ENCODE results near the gene CNTNAP2. TPM values are rescaled to one million over a fixed set of nuclear protein-coding genes. Genes with fewer than 3 reads are reported as not detected.

The CNTNAP2 gene
- total RNA-seq, 2 experiments from 2014 or later = not detected

GRCh38 chr7:147161405-147161804 is 1044.8 kb downstream of the CNTNAP2 start:
- Mint-ChIP-seq H3K27ac (no peak overlapping the region), H3K4me3 (no peak overlapping the region), H3K4me1 (ENCODE audit: low read depth) (no peaks in the 10 kb centered on the region), H3K27me3 (ENCODE audit: low read depth) (no peaks in the 10 kb centered on the region), H3K36me3 (ENCODE audit: low read depth) (no peaks in the 10 kb centered on the region), H3K9me3 (ENCODE audit: insufficient read depth) (no peaks in the 10 kb centered on the region)
- DNase-seq (no peak), ATAC-seq (no peak)
- POLR2A ChIA-PET = no interaction called here
- CTCF ChIA-PET = no interaction called here

GRCh38 chr7:147170341-147171012 is 1053.9 kb downstream of the CNTNAP2 start:
- DNase-seq (no peak), ATAC-seq (no peak)
- H3K36me3 Mint-ChIP-seq (ENCODE audit: low read depth) = no peaks in the 10 kb centered on the region
- no peak overlapping the region for H3K27ac Mint-ChIP-seq
- ChIA-PET POLR2A (no interaction called here), CTCF (no interaction called here)
- peaks cover 5% of the 10 kb centered on the region for H3K9me3 Mint-ChIP-seq (ENCODE audit: insufficient read depth)
- H3K4me3 Mint-ChIP-seq = no peak overlapping the region
- no peaks in the 10 kb centered on the region for H3K27me3 Mint-ChIP-seq (ENCODE audit: low read depth)
- no peaks in the 10 kb centered on the region for H3K4me1 Mint-ChIP-seq (ENCODE audit: low read depth)

DNA sequence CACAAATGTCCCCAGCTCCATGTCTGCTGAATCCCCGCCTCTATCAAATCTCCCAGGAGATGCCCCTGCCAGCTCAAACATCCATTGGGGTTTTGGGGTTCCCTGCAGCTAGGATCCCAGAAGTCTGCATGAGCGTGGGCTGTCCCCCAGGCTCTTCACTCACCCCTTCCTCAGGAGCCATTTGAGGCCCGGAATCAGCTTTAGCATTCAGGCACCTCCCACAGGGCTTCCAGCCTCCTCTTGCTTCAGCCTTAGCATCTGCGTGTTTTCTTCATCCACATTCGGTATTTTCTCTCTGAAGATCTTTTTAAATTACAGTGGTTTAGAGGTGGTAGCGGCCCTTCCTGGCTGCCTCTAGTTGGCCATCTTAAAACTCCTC is 1054.4 kb downstream of the CNTNAP2 start:
- ATAC-seq = no peak
- no peaks in the 10 kb centered on the region for H3K4me1 Mint-ChIP-seq (ENCODE audit: low read depth)

GRCh38 chr7:147173883-147174282 is 1057.3 kb downstream of the CNTNAP2 start:
- H3K9me3 Mint-ChIP-seq (ENCODE audit: insufficient read depth) = peaks cover 19% of the 10 kb centered on the region

More for the DNA sequence above, 1054.4 kb downstream of the CNTNAP2 start:
- ChIA-PET POLR2A (no interaction called here), CTCF (no interaction called here)
- H3K4me3 Mint-ChIP-seq = no peak overlapping the region
- no peak for DNase-seq
- H3K27me3 Mint-ChIP-seq (ENCODE audit: low read depth) = no peaks in the 10 kb centered on the region
- peaks cover 5% of the 10 kb centered on the region for H3K9me3 Mint-ChIP-seq (ENCODE audit: insufficient read depth)
- no peaks in the 10 kb centered on the region for H3K36me3 Mint-ChIP-seq (ENCODE audit: low read depth)
- no peak overlapping the region for H3K27ac Mint-ChIP-seq

DNA sequence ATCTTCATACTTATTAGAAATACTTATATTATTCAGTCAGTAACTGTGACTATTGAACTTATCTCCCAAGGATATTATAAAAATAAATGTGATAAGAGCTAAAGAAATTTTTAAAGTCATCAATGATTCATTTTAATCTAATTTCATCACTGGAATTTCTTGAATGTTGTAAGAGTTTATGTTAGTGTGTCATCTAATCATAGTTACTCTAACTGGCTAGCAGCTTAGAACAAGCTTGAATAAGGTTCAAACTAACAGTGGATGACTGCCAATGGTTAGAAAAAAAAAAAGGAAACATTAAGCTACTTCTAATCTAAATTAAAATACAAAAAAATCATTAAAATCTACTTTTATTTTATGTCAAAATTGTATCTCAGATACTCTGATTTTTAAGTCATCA is 1066.3 kb downstream of the CNTNAP2 start:
- Mint-ChIP-seq H3K9me3 (ENCODE audit: insufficient read depth) (peaks cover 21% of the 10 kb centered on the region), H3K4me3 (no peak overlapping the region), H3K27ac (no peak overlapping the region), H3K4me1 (ENCODE audit: low read depth) (no peaks in the 10 kb centered on the region), H3K27me3 (ENCODE audit: low read depth) (no peaks in the 10 kb centered on the region), H3K36me3 (ENCODE audit: low read depth) (no peaks in the 10 kb centered on the region)
- ATAC-seq (no peak), DNase-seq (no peak)
- CTCF ChIA-PET = no interaction called here
- POLR2A ChIA-PET = no interaction called here

More at GRCh38 chr7:147173883-147174282, 1057.3 kb downstream of the CNTNAP2 start:
- POLR2A ChIA-PET = no interaction called here
- no peaks in the 10 kb centered on the region for H3K27me3 Mint-ChIP-seq (ENCODE audit: low read depth)
- H3K27ac Mint-ChIP-seq = no peak overlapping the region
- H3K36me3 Mint-ChIP-seq (ENCODE audit: low read depth) = no peaks in the 10 kb centered on the region
- H3K4me1 Mint-ChIP-seq (ENCODE audit: low read depth) = no peaks in the 10 kb centered on the region
- no peak for ATAC-seq
- no peak overlapping the region for H3K4me3 Mint-ChIP-seq
- DNase-seq = no peak
- CTCF ChIA-PET = no interaction called here

DNA sequence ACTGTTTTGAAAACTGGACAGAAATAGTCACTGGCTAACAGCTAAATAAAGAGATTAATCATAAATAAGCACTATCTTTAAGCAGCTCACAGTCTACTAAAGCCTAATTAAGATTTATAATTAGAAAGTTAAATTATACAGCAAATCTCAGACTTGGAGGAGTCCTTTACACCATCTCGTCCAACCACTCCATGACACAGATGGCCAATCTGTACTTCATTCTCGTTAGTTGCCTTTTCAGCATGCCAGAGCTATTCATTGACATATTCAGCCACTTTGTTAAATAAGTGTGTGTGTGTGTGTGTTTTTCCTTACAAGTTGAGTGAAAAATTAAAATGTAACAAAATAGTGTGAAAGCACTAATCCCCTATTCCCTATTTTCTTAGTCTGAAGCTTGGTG is 1066.7 kb downstream of the CNTNAP2 start:
- no peak overlapping the region for H3K4me3 Mint-ChIP-seq
- H3K27ac Mint-ChIP-seq = no peak overlapping the region
- H3K27me3 Mint-ChIP-seq (ENCODE audit: low read depth) = no peaks in the 10 kb centered on the region
- POLR2A ChIA-PET = no interaction called here
- peaks cover 17% of the 10 kb centered on the region for H3K9me3 Mint-ChIP-seq (ENCODE audit: insufficient read depth)
- CTCF ChIA-PET = no interaction called here
- H3K36me3 Mint-ChIP-seq (ENCODE audit: low read depth) = no peaks in the 10 kb centered on the region
- ATAC-seq = no peak
- H3K4me1 Mint-ChIP-seq (ENCODE audit: low read depth) = no peaks in the 10 kb centered on the region
- no peak for DNase-seq

- no peaks in the 10 kb centered on the region for H3K36me3 Mint-ChIP-seq (ENCODE audit: low read depth)
- no peak overlapping the region for H3K27ac Mint-ChIP-seq
- ATAC-seq (no peak), DNase-seq (no peak)
- H3K9me3 Mint-ChIP-seq (ENCODE audit: insufficient read depth) = peaks cover 15% of the 10 kb centered on the region
- POLR2A ChIA-PET = no interaction called here
- CTCF ChIA-PET = no interaction called here
- no peaks in the 10 kb centered on the region for H3K27me3 Mint-ChIP-seq (ENCODE audit: low read depth)
- no peak overlapping the region for H3K4me3 Mint-ChIP-seq
- H3K4me1 Mint-ChIP-seq (ENCODE audit: low read depth) = no peaks in the 10 kb centered on the region
These were observed 1071.9 kb downstream of the CNTNAP2 start for GRCh38 chr7:147188467-147188866.

DNA sequence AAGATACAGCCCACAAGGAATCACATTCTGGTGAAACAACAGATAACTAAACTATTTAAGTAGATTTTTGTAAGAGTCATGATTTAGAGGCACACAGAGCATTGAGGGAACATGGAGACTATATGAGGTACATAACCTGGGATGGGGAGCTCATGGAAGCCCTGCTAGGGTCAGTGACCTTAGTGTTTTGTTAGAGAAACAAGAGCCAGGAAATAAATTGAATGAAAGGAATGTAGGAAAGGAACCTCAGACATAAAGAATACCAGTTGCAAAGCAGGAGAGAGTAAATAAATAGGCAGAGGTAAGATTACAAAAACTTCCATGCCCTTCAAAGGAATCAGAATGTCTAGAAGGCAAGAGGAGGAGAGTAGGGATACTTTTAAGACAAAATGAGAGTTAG is 1076.9 kb downstream of the CNTNAP2 start:
- no peak overlapping the region for H3K4me3 Mint-ChIP-seq
- POLR2A ChIA-PET = no interaction called here
- ATAC-seq = no peak

DNA sequence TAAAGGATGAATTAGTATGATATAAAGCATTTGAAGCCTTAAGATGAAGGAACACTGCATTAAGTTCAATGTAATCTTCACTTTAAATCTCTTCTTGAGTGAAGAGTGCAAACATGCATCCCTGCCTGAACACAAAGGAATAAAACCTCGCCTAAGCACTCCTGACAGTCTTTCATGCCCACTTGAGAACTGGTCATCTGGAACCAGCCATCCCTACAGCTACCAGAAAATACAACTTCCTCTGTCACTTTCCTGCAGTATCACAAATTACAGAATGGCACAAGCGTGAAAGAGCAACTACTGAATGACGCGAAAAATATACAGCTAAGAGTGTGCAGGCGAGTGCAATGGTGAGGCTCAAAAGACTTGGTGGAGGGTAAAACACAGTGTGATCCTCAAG is 1079.9 kb downstream of the CNTNAP2 start:
- CTCF ChIA-PET = no interaction called here
- no peaks in the 10 kb centered on the region for H3K27me3 Mint-ChIP-seq (ENCODE audit: low read depth)
- H3K36me3 Mint-ChIP-seq (ENCODE audit: low read depth) = no peaks in the 10 kb centered on the region
- H3K27ac Mint-ChIP-seq = no peak overlapping the region
- no peaks in the 10 kb centered on the region for H3K4me1 Mint-ChIP-seq (ENCODE audit: low read depth)
- DNase-seq (no peak), ATAC-seq (no peak)
- POLR2A ChIA-PET = no interaction called here
- peaks cover 18% of the 10 kb centered on the region for H3K9me3 Mint-ChIP-seq (ENCODE audit: insufficient read depth)
- no peak overlapping the region for H3K4me3 Mint-ChIP-seq

More for the DNA sequence above, 1076.9 kb downstream of the CNTNAP2 start:
- no peaks in the 10 kb centered on the region for H3K27me3 Mint-ChIP-seq (ENCODE audit: low read depth)
- DNase-seq = no peak
- H3K36me3 Mint-ChIP-seq (ENCODE audit: low read depth) = no peaks in the 10 kb centered on the region
- H3K4me1 Mint-ChIP-seq (ENCODE audit: low read depth) = no peaks in the 10 kb centered on the region
- CTCF ChIA-PET = no interaction called here
- H3K9me3 Mint-ChIP-seq (ENCODE audit: insufficient read depth) = peaks cover 17% of the 10 kb centered on the region
- H3K27ac Mint-ChIP-seq = no peak overlapping the region

DNA sequence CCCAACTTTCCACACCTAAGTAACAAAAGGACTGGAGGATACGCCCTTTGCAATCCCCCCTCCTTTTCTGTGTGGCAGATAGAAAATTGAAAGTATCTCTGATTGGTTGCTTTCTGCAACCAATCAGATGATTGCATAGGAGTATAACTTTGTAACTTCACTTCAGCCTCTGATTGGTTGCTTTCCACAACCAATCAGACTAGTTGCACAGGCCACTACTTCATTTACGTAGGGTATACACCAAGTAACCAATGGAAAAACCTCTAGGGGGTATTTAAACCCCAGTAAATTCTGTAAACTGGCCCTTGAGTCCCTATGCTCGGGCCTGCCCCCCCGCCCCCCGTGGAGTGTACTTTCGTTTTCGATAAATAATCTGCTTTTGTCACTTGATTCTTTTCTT is 1080.4 kb downstream of the CNTNAP2 start:
- ChIA-PET CTCF (no interaction called here), POLR2A (no interaction called here)
- DNase-seq = no peak
- no peak overlapping the region for H3K27ac Mint-ChIP-seq
- H3K27me3 Mint-ChIP-seq (ENCODE audit: low read depth) = no peaks in the 10 kb centered on the region
- peaks cover 22% of the 10 kb centered on the region for H3K9me3 Mint-ChIP-seq (ENCODE audit: insufficient read depth)
- no peak for ATAC-seq
- no peak overlapping the region for H3K4me3 Mint-ChIP-seq
- no peaks in the 10 kb centered on the region for H3K4me1 Mint-ChIP-seq (ENCODE audit: low read depth)
- H3K36me3 Mint-ChIP-seq (ENCODE audit: low read depth) = no peaks in the 10 kb centered on the region

DNA sequence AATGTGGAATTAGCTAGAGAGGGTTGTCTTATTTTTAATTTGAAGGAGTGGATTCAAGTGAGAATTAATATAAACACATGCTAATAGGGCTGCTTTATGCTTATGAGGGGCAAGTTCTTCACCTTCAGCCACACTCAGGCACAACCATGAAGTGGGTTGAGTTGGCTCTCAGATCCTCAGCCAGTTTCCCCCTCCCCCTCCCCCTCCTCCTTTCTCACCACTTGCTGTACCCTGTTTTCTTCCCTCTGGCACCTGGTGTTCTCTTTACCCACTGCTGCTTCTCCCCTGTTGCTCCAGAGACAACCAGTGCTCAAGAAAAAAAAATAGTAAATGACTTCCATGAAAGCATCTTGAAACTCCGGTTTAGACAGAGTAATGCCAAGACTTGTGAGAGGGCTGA is 1083.3 kb downstream of the CNTNAP2 start:
- no peaks in the 10 kb centered on the region for H3K27me3 Mint-ChIP-seq (ENCODE audit: low read depth)
- ATAC-seq (no peak), DNase-seq (no peak)
- ChIA-PET CTCF (no interaction called here), POLR2A (no interaction called here)
- H3K4me1 Mint-ChIP-seq (ENCODE audit: low read depth) = no peaks in the 10 kb centered on the region
- H3K27ac Mint-ChIP-seq = no peak overlapping the region
- no peaks in the 10 kb centered on the region for H3K36me3 Mint-ChIP-seq (ENCODE audit: low read depth)
- H3K9me3 Mint-ChIP-seq (ENCODE audit: insufficient read depth) = peaks cover 17% of the 10 kb centered on the region
- H3K4me3 Mint-ChIP-seq = no peak overlapping the region

GRCh38 chr7:147207988-147208387 is 1091.4 kb downstream of the CNTNAP2 start:
- DNase-seq (no peak), ATAC-seq (no peak)
- Mint-ChIP-seq H3K36me3 (ENCODE audit: low read depth) (no peaks in the 10 kb centered on the region), H3K4me3 (no peak overlapping the region), H3K27ac (no peak overlapping the region), H3K27me3 (ENCODE audit: low read depth) (no peaks in the 10 kb centered on the region), H3K4me1 (ENCODE audit: low read depth) (no peaks in the 10 kb centered on the region), H3K9me3 (ENCODE audit: insufficient read depth) (peaks cover 4% of the 10 kb centered on the region)
- CTCF ChIA-PET = no interaction called here
- POLR2A ChIA-PET = no interaction called here

- no peak overlapping the region for H3K4me3 Mint-ChIP-seq
- DNase-seq = no peak
- peaks cover 31% of the 10 kb centered on the region for H3K9me3 Mint-ChIP-seq (ENCODE audit: insufficient read depth)
- ChIA-PET CTCF (no interaction called here), POLR2A (no interaction called here)
- H3K27me3 Mint-ChIP-seq (ENCODE audit: low read depth) = no peaks in the 10 kb centered on the region
- no peaks in the 10 kb centered on the region for H3K4me1 Mint-ChIP-seq (ENCODE audit: low read depth)
- H3K27ac Mint-ChIP-seq = no peak overlapping the region
- H3K36me3 Mint-ChIP-seq (ENCODE audit: low read depth) = no peaks in the 10 kb centered on the region
- no peak for ATAC-seq
These were observed 1114.7 kb downstream of the CNTNAP2 start for GRCh38 chr7:147231275-147231674.
